ENCODE data around the gene TASOR.

- no peak for TF ChIP-seq POLR2AphosphoS5 (IDR thresholded peaks at IDR 0.05)
- peak; percentile 85 to 91 (median 88) for TF ChIP-seq CTCF (IDR thresholded peaks at IDR 0.05)
Measured at GRCh38 chr3:56702490-56703315, 19.6 kb upstream of the TASOR start.

Measured in gastroesophageal sphincter (tissue), 3 donors.